DMS 273 (cell line): ENCODE results near the gene ARHGAP23.

Experiments used
- DNase-seq: peaks from one replicate; lab custom pipeline; 2025; ENCODE audit not compliant: unreplicated experiment; lab: John Stamatoyannopoulos, UW

ARHGAP23 gene

DNA sequence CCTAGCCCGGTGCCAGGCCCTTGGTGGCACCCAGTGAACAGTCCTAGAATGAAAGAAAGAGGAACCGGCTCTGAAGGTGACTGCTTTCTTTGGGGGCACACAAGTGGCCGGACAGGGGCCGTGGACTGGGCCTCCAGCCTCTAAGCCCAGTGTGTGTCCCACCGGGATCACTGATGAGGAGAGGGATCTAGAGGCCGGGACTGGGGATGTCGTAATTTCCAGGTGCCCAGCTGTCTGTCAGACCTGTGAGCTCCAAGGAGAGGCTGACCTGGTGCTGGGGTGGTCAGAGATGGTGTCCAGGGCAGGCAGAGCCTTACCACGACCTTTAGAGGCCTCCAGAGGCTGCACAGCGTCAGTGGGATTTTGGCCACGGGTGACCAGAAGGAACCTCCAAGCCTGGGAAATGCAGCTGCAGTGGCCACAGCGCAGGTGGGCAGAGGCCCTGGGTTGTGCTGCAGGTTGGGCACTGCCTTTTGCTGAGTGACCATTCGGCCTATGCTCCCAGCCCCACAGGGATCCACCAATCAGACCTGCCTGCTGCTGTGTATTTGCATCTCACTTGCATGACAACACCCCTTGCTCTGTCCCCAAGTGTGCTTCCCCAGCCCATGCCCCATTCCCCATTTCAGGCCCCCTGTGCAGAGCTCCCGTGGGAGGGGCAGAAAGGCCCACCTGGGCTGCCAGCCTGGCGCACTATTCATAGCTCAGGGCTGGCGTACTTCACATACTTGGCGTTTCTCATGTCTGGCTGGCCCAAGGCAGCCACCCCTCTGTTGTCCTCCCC lies 12.5 kb downstream of the ARHGAP23 start:
- DNase-seq: no peak

DNA sequence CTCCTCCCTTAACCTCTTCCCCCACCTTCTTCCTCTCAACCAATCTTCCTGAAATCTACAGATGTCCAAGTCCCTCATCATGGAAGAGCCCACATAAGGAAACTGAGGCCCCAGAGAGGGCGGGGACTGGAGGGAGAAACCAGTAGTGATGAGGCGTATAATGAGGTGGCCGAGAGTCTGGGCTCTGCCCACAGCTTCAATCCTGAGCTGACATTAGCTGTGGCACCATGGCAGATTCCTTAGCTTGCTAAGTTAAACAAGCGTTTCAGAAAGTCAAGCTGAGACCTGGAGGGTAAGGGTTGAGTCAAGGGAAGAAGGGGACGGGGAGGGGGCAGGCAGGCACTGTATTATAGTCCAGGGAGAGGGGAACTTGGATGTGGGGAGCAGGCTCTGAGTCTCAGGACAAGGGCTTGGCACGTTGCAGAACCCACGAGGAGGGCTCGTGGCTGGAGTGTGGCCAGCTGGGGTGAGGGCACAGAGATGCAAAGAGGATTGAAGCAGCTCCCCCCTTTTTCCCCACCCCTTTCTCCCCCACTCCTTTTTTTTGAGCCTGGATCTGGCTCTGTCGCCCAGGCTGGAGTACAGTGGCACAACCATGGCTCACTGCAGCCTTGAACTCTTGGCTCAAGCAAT lies 13.3 kb downstream of the ARHGAP23 start:
- no peak for DNase-seq

DNA sequence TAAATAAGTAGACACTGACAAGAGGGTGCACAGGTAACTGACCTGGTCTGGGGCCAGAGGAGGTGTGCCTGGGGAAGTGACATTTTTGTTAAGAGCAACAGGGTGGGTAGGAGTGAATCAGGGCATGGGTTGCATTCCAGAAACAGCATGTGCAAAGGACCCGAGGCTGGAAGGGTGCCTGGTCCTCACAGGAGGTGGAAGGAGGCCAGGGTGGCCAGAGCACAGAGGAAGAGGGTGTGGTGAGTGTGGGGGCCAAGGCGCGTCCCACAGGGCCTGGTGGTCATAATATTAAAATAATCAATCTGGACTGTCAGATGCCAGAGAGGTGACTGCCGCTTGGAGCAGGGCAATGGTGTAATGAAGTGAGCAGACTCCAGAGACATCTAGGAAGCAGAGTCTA lies 14.3 kb downstream of the ARHGAP23 start:
- DNase-seq: no peak

GRCh38 chr17:38443356-38444031 lies 15.2 kb downstream of the ARHGAP23 start:
- no peak for DNase-seq

DNA sequence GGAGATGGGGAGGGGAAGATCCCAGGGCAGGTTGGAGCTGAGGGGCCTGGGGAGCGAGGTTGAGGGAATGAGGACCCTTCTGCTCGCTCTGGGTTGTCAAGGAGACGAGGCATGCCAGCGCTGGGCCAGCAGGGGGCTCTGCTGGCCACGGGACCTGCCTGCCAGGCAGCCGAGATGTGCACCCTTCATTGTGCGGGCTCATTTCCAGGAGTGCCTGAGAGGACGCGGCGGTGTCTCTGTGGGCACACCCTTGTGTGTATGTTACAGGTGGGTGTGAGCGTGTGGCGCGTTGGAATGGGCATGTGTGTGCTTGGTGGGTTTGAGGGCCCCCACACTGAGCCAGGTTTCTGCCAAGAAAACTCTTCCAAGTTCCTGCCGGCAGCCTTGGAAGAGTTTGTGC lies 15.9 kb downstream of the ARHGAP23 start:
- peak; percentile 92 for DNase-seq

GRCh38 chr17:38447502-38448085 lies 19.3 kb downstream of the ARHGAP23 start:
- DNase-seq: no peak

DNA sequence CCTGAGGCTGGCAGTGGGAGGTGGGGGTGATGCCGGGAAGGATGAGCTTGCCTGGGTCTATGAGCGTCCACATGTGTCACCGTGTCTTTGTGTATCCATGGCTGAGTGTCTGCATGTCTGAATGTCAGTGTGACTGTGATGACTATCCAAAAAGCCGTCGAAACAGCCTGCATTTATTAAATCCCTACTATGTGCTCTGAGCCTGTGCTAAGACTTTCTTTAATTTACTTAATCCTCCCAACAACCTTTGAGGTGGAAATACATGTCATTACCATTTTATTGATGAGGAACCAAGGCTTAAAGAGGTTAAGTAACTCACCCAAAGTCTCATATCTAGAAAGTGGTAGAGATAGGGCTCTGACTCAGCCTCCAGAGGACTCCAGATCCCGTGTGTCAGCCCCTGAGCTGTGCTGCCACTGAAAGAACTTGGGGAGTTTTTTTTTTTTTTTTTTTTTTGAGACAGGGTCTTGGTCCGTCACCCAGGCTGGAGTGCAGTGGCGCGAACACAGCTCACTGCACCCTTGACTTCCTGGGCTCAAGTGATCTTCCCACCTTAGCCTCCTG lies 20.0 kb downstream of the ARHGAP23 start:
- DNase-seq: no peak

DNA sequence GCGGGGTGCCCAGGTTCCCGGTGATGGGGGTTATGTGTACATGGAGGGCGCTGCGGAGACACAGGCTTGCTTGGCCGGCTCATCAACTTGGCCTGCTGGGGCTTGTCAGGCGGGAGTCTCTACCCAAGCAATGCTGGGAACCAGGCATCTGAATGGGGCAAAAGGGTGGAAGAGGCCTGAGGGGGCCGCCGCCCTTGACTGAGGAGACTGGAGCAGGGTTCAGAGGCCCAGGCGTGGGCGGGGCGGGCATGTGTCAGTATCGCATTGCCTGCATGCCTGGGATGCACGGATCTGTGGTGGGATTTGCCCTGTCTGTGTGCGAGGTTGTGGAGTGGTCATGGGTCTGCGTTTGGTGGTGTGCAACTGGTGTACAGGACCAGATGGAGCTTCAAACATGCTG lies 21.1 kb downstream of the ARHGAP23 start:
- peak; percentile 41 for DNase-seq

DNA sequence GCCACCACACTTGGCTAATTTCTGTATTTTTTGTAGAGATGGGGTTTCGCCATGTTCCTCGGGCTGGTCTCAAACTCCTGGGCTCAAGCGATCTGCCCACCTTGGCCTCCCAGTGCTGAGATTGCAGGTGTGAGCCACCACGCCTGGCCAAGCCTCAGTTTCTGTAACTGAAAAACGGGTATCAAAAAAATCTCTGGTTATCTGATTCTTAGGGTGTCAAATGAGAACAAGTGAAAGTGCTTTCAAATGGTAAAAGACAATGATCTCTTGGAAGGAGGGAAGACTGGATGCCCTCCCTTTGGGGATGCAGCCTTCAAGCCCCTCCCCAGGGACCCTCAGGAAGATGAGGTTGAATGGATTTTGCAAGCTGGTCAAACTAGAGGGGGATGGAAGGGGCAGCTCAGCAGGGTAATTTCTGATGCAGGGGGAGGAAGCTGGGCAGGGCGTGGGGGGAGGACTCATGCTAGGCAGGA lies 22.3 kb downstream of the ARHGAP23 start:
- DNase-seq: no peak

DNA sequence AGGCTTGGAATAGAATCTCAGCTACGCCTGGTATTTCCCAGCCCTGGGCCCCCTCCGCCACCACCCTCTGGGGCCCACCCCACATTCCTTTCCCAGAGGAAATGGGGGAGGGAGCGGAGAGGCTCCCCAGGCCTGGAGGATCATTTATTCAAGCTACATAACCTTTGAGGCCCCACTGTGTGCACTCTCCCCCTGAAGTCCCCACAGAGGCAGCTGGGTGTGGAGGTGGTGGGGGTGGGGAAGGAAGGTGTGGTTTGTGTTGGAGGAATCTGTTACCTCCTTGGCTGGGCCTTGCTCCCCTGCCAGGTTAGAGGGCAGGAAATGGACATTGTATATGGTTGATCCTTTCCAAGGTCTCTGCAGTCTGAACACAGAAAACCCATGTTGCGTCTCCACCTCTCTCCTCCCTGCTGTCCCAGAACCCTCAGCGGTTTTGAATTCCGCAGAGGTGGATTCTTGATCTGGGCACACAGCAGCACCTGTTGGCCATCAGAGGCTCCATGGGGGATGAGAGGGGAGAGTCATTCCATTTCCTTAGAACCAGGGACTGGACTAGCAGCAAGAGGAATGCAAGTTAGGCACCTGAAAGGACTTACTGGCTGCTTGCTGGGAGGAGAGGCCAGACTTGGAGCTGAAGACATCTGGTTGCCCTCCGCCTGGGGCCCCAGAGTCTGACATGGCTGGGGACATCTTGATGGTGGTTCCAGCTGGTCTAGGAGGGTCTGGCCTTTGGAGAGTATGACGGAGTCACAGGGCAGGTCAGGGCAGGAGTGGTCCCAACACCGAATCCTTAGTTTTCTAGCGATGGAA lies 23.0 kb downstream of the ARHGAP23 start:
- no peak for DNase-seq

GRCh38 chr17:38451840-38452529 lies 23.7 kb downstream of the ARHGAP23 start:
- DNase-seq: peak; percentile 90

GRCh38 chr17:38452719-38453118 lies 24.5 kb downstream of the ARHGAP23 start:
- DNase-seq: no peak

GRCh38 chr17:38453951-38454421 lies 25.7 kb downstream of the ARHGAP23 start:
- peak; percentile 87 for DNase-seq

- DNase-seq: peak; percentile 87
These were observed 26.3 kb downstream of the ARHGAP23 start for GRCh38 chr17:38454532-38454931.

DNA sequence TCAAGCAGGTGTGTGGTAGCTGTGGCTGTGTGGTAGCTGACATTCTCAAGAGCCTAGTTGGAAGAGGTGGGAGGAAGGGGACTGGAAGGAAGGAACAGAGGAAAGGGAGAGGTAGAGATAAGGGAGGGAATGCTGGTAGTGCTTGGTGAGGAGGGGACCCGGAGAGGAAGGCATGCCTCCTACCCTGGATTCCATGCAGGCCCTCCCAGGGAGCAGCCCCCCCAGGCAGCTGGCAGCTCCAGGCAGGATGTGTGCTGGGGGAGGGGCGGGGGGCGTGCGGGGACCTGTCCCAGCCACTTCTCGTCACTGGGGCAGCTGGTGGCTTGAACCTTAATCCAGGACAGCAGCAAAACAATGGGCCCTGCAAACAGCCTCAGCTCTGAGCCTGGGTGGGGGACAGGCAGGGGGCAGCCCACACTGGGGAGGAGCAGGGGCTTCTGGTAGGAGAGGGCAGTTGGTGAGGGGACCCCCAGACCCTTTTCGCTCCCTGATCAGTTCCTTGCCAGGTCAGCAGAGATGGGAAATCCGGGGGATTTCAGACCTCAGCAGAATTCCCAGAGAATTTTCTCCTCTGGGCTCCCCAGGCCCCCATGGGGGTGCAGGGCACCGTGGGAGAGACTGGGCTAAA lies 27.1 kb downstream of the ARHGAP23 start:
- DNase-seq: peak; percentile 73

GRCh38 chr17:38456031-38456815 lies 28.0 kb downstream of the ARHGAP23 start:
- DNase-seq: peak; percentile 48

- DNase-seq: no peak
These were observed 29.5 kb downstream of the ARHGAP23 start for GRCh38 chr17:38457577-38458371.

DNA sequence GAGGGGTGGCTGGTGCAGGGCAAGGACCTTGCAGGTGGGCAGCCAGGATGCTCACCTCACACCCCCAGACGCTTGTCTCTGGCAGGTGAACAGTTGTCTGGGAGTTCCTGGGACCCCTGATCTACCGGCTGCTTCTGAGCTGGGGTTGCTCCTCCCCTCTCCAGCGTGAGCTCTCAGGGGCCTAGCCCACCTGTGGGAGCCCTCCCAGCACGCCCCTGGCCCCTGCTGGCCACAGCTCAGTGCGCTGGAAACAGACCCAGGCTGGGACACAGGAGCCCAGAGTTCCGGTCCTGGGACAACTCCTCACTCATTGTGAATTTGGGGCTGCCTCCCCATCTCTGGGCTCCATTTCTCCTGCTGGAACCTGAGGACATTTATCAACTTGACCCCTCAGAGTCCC lies 30.3 kb downstream of the ARHGAP23 start:
- DNase-seq: no peak
